Activated CD8-positive, alpha-beta memory T cell treated with anti-CD3 and anti-CD28 coated beads, Interleukin-2, amount 50 U/mL, for 24 hours (primary cell): ENCODE results near the gene ATP6V1B1.

ENCODE experiments used
- DNase-seq: peaks from one replicate; pipeline ENCODE4 v3.0.0-alpha.2; 2020; ENCODE audit errors: extremely low read depth

Gene ATP6V1B1

DNA sequence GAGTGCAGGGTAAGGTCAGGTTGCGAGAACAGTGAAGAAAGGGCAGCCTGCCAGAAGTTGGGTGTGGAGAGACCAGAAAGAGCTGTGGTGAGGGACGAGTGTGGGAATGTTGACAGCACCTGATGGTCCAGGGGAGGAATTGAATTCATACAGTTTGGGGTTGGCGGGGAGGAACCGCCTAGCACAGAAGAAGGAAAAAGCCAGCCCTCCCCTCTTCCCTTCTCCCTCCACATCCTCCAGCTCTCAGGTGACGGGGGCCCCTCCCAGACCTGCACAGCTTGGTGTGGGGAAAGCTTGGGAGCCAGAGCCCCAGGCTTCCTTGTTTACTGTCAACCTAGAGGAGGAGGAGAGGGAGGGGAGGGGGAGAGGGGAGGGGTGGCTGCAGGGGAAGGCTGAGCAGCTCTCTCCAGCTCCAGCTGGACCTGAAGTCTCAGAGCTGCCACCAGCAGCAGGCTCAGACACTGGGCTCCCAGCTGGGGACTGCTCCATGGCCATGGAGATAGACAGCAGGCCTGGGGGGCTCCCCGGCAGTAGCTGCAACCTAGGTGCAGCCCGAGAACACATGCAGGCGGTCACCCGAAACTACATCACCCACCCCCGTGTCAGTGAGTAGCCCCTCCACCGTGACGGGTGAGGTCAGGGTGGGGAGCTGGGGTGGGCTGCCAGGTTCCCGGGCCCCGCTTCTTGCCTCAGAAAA is at the start of gene ATP6V1B1:
Gene ATP6V1B1 (plus strand): TSS at position 433 of the 697 bp plus-strand sequence. CDS start 55 bp downstream, at position 488.
- no peak for DNase-seq

DNA sequence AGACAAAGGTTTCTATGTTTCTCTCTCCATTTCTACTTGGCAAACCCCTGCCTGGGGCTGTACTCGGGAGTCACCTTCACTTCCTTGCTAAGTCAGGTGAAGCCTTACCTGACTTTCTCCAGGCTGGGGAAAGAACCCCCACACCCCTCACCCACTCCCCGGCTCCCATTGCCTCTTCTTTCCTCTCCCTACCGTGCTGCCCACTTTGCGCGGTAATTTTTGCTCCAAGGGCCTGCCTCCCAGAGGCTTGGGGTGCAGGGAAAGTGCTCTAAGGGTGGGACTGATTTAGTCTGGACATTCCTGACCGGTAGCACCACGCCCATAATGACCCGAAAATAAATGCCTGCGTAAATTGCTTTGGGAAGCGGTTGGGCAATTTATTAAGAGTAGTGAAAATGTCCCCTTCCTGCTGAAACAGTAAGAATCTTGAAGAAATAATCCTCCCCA is 49.1 kb upstream of the ATP6V1B1 start:
- no peak for DNase-seq

DNA sequence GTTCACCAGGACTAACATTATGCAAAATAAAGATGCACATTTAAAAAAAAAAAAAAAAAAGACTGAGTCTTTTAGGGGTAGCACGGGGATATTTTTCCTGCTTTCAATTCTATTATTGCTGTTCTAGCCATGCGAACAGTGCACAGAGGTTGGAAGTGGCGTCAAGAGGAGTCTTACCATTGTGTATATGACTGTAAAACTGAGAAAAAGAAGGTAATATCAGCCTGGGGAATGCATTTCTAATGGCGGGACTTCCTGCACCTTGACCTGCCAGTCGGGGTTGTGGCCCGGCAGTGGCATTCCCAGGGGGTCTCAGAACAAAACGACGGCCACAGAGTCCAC is 48.5 kb upstream of the ATP6V1B1 start:
- DNase-seq = no peak

- no peak for DNase-seq
These were observed 48.0 kb upstream of the ATP6V1B1 start for GRCh38 chr2:70887550-70888246.

DNA sequence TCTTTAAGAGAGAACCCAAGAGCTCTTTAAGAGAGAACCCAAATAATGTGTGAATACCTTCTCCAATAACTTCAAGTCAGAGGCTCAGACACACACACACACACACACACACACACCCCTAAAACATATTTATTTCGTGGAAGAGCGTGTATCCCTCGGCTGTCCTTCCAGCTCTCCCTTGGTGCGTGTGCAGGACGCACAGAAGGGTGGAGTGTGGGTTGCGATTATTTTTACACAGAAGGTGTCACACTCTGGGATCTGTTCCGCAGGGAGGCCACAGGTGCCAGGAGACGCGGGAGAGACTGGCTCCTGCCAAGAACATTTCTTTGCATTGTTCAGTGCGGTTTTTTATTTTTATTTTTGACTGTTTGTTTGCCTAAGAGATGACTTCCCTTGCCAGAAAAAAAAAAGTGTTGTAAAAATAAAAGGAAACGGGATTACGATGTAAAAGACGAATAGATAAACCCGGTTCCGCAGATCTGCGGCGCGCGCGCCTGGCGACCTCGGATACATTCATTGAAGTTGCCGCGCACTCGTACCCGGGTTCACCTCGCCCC is 47.3 kb upstream of the ATP6V1B1 start:
- DNase-seq = no peak

DNA sequence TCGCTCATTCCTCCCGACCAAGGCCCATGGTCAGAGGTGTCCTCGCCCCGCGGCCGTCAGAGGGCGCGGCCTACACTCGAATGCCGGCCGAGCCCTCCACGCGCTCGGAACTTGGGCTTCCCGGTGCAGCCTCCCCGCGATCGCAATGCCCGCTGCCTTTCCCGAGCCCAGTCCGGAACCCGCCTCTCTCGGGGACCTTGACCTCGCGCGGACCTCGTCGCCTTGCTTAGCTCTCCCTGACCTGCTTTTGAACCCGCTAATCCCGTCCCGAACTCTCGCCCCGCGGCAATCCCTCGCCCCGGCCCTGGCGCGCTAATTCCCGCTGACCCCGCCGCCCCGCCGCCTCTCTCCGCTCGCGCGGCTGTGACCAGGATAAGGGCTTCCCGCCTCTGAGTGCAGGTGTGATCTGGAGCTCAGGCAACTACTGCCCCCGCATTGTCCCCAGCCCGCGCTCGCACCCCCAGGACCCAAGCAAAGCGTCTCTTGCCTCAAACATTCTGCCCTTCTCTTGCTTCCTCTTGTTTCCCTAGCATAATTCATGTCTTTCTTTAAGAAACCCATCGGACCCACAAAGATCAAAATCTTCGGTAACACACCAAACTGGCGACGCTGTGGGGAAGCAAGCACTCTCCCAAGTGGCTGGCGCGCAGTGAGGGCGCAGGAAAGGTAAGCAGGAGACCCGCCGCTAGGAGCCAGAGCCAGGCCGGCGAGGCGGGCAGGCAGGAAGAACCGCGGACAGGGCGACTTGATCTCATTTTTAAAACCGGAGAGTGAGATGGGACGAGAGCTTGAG is 46.6 kb upstream of the ATP6V1B1 start:
- DNase-seq = no peak

- DNase-seq = no peak
These were observed 46.0 kb upstream of the ATP6V1B1 start for GRCh38 chr2:70889716-70890037.

GRCh38 chr2:70890469-70891065 is 45.1 kb upstream of the ATP6V1B1 start:
- no peak for DNase-seq

GRCh38 chr2:70891572-70892357 is 43.9 kb upstream of the ATP6V1B1 start:
- DNase-seq = no peak

- DNase-seq = no peak
These were observed 43.0 kb upstream of the ATP6V1B1 start for GRCh38 chr2:70892750-70893149.

DNA sequence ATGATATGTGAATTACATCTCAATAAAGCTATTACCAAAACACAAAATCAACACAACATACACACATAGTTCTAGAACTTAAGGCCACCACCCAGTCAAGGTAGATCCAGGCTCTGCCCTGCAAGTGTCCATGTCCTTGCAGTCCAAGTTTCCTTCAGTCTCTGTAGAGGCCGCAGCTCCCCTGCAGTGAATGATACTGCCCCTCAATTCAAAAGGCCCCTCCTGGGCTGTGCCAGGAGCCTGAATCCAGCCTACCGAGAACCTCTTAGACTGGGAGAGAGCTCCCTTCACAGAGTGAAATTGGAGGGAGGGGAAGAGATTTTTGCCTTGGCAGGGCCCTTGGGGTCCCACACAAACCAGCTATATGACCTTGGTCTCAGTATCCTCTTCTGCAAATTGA is 42.5 kb upstream of the ATP6V1B1 start:
- no peak for DNase-seq

DNA sequence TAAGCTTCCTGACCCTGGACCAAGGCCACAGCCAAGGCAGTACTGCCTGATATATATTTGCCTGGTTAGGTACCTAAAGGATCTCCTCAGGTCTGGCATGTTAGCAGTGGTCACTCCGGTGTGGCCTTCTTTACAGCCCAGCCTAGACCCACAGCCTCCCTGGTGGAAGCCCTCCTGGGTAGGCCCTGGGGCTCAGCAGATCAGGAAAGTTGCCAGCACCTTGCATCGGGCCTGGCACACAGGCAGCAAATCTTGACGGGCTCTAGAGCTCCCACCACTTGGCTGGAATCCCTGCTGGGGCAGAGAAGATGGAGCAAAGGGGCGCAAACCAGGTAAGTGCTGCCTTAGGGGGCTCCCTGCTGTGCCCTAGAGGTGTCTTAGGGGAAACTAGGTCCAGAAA is 40.9 kb upstream of the ATP6V1B1 start:
- no peak for DNase-seq

DNA sequence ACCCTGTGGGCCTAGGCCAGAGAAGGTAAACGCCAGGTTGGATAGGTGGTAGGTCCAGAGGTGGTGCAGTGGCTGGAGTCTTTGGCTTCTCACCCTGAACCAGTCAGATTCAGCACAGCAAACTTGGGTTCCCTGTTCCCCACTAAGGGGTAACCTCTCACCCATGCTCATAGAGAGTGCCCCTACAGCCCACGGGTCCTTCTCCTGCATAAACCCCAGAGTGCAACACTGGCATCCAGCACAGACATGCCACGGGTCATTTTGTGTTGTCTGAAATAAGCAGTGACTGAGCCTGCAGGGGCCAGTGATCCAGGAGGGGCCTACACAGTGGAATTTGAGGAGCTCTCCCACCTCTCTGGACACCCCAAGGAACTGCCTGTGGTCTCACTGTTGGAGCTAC is 40.5 kb upstream of the ATP6V1B1 start:
- no peak for DNase-seq

GRCh38 chr2:70895998-70896764 is 39.5 kb upstream of the ATP6V1B1 start:
- no peak for DNase-seq

- DNase-seq = no peak
These were observed 38.9 kb upstream of the ATP6V1B1 start for GRCh38 chr2:70896765-70897202.

DNA sequence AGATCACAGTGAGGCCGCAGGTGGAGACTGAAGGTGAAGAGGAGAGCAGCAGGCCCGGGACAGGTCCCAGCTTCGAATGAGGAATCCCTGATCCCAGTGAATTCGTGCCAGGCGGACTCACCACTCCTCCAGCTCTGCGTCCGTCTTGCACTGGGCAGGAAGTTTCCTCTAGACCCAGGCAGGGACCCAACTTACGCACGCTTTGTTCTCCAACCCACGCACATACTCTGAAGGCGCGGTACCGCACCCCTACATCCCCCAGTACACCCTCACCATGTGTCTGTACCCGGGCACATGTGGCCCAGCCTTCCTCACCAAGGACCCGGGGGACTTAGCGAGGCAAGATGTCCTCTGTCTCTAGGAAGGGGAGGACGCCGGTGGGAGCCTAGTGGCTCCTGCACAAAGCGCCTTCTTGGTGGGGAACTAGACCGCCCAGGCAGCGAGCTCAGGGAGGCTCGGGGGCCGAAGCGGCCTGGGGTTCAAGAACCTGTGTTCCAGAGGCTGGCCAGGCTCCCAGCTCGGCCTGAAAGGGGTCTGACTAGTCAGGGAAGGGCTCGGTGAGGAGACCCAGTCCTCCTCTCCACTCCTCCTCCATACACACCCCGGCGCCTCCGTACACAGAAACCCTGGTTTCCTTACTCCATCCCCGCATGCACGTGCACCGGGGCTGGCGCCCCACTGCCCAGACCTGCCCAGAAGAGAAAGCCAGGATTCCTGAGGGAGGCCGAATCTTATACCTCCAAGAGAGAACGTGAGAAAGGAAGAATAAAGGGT is 38.3 kb upstream of the ATP6V1B1 start:
- DNase-seq = no peak

DNA sequence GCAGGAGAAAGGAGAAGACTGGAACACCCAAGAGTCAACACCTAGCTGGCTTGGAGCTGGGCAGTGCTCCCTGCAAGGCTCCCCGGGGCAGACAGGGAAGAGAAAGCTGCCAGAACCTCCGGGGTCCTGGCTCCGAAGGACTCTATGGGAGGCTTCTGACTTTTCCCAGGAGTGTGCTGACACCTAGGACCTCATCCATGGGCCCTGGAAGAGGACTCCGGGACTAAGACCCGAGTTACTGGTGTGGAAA is 37.8 kb upstream of the ATP6V1B1 start:
- no peak for DNase-seq

- DNase-seq = no peak
These were observed 37.1 kb upstream of the ATP6V1B1 start for GRCh38 chr2:70898363-70899240.
